ENCODE measurements around the gene B4GALT2. TPM values are rescaled to one million over a fixed set of nuclear protein-coding genes. Genes with fewer than 3 reads are reported as not detected.

Gene B4GALT2
- total RNA-seq, 1 experiment from 2014 or later, result 76.4 TPM

GRCh38 chr1:44038876-44039657 lies 60.1 kb downstream of the B4GALT2 start:
- peaks cover 19% of the 10 kb centered on the region for H3K4me1 ChIP-seq (ENCODE audit: insufficient read depth, low read length, poor library complexity, severe bottlenecking)
- no peaks in the 10 kb centered on the region for H3K36me3 ChIP-seq (ENCODE audit: insufficient read depth, low read length, poor library complexity, severe bottlenecking)
- intact Hi-C loops (cut with micrococcal nuclease; ENCODE audit: unreplicated experiment), result loop anchor here (2.0 to 5.0 kb wide), 2 partner anchors 277 to 510 kb away; no protein-coding TSS in a partner anchor
- H3K9me3 ChIP-seq (ENCODE audit: low read depth, low read length, poor library complexity, severe bottlenecking), result no peaks in the 10 kb centered on the region
- POLR2A ChIA-PET (ENCODE audit: low non-redundant PET), result no interaction called here
- no TSS peak for BruUV-seq (replicated peaks)
- DNase-seq (ENCODE audit: low spot score), result no peak
- CTCF ChIA-PET, result no interaction called here
- H3K27me3 ChIP-seq (replicated peaks; ENCODE audit: insufficient read depth, low read depth, low read length, poor library complexity), result no peaks in the 10 kb centered on the region
- TF ChIP-seq CTCF (conservative IDR thresholded peaks at IDR 0.05; ENCODE audit: low read depth, low read length) (no peak), EZH2 (IDR thresholded peaks at IDR 0.05; ENCODE audit: borderline replicate concordance, low read depth, low read length, poor library complexity, severe bottlenecking) (no peak)
- no peak overlapping the region for H3K27ac ChIP-seq (ENCODE audit: low read depth, low read length, poor library complexity, severe bottlenecking)
- H3K4me3 ChIP-seq (ENCODE audit: low read depth, low read length, poor library complexity, severe bottlenecking), result no peak overlapping the region

- CTCF ChIA-PET, result no interaction called here
- intact Hi-C loops (cut with micrococcal nuclease; ENCODE audit: unreplicated experiment), result no loop called here
- POLR2A ChIA-PET (ENCODE audit: low non-redundant PET), result no interaction called here
Measured at GRCh38 chr1:44040418-44040817, 61.4 kb downstream of the B4GALT2 start.

More at GRCh38 chr1:44040418-44040817, 61.4 kb downstream of the B4GALT2 start:
- Histone ChIP-seq H3K27me3 (replicated peaks; ENCODE audit: insufficient read depth, low read depth, low read length, poor library complexity) (no peaks in the 10 kb centered on the region), H3K4me3 (ENCODE audit: low read depth, low read length, poor library complexity, severe bottlenecking) (no peak overlapping the region), H3K36me3 (ENCODE audit: insufficient read depth, low read length, poor library complexity, severe bottlenecking) (no peaks in the 10 kb centered on the region), H3K27ac (ENCODE audit: low read depth, low read length, poor library complexity, severe bottlenecking) (no peak overlapping the region), H3K4me1 (ENCODE audit: insufficient read depth, low read length, poor library complexity, severe bottlenecking) (peaks cover 19% of the 10 kb centered on the region), H3K9me3 (ENCODE audit: low read depth, low read length, poor library complexity, severe bottlenecking) (no peaks in the 10 kb centered on the region)
- no TSS peak for BruUV-seq (replicated peaks)
- DNase-seq (ENCODE audit: low spot score), result no peak
- no peak for TF ChIP-seq CTCF (conservative IDR thresholded peaks at IDR 0.05; ENCODE audit: low read depth, low read length)
- no peak for TF ChIP-seq EZH2 (IDR thresholded peaks at IDR 0.05; ENCODE audit: borderline replicate concordance, low read depth, low read length, poor library complexity, severe bottlenecking)

Other genes starting within 250 kb of the B4GALT2 start
- gene ARTN, start 45.4 kb upstream of the B4GALT2 start, total RNA-seq (2021), result 25.1 and 28.1 TPM in 2 replicates
- gene IPO13, start 32.3 kb upstream of the B4GALT2 start, total RNA-seq (2021), result 44.1 and 53.4 TPM in 2 replicates
- 44.8 and 52.8 TPM in 2 replicates for gene DPH2, start 9.2 kb upstream of the B4GALT2 start, total RNA-seq (2021)
- 153 and 181 TPM in 2 replicates for gene ATP6V0B, start 4.2 kb upstream of the B4GALT2 start, total RNA-seq (2021)
- gene CCDC24, start 12.4 kb downstream of the B4GALT2 start, total RNA-seq (2021), result 5.6 and 7.9 TPM in 2 replicates
- 31.4 and 40.8 TPM in 2 replicates for gene SLC6A9, start 52.3 kb downstream of the B4GALT2 start, total RNA-seq (2021)
- not detected in 2 replicates for gene KLF17, start 139.6 kb downstream of the B4GALT2 start, total RNA-seq (2021)
- not detected in 2 replicates for gene KLF18, start 162.4 kb downstream of the B4GALT2 start, total RNA-seq (2021)
- 37.3 and 41.0 TPM in 2 replicates for gene DMAP1, start 234.3 kb downstream of the B4GALT2 start, total RNA-seq (2021)